GM20000 (cell line): ENCODE results near the gene TJP2.

Experiments used
- DNase-seq: peaks from one replicate; pipeline ENCODE4 v3.0.0; 2012; ENCODE audit warnings: low spot score
- CTCF ChIP-seq: IDR thresholded peaks from 2 replicates; pipeline ENCODE4 v1.5.1; 2012; ENCODE audit warnings: mild to moderate bottlenecking, control low read depth; ENCODE audit errors: extremely low read depth, missing control alignments

TJP2 gene

DNA sequence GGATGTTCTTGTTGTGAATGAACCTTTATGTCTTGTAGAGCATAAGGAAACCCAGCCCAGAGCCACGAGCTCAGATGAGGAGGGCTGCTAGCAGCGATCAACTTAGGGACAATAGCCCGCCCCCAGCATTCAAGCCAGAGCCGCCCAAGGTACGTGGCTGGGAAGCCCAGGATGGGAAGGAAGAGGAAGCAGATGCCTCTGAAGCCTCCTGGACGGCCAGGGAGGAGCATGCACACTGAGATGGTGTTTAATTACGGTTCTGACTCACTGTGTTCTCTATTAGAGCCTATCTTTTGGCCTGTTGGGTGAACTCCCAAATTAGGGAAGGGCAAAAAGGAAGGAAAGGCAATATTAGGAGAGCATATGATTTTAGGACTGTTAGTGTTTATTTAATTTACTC is 75.3 kb downstream of the TJP2 start:
- no peak for DNase-seq
- no peak for TF ChIP-seq CTCF

GRCh38 chr9:69250681-69251080 is 76.6 kb downstream of the TJP2 start:
- DNase-seq: no peak
- TF ChIP-seq CTCF: no peak

GRCh38 chr9:69252436-69252835 is 78.4 kb downstream of the TJP2 start:
- no peak for TF ChIP-seq CTCF
- DNase-seq: no peak

DNA sequence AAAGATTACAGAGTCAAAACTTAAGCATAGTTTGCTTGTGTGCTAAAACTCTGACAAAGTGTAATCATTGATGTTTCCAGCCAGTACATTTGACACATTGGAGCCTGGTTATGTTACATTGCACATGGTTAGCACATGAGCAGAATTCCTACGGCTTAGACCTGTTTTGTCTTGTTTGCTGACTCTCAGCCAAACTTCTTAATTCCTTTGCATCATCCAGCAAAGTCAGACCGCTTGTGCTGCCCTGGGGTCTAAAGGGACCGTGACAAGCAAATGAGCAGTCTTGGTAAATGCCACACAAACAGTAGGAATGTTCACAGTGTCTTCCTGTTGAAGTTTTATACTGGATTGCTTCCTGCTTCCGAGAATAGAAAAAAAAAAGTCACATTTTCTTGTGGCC is 79.0 kb downstream of the TJP2 start:
- TF ChIP-seq CTCF: no peak
- DNase-seq: no peak

- no peak for TF ChIP-seq CTCF
These were observed 80.1 kb downstream of the TJP2 start for GRCh38 chr9:69254223-69254622.

GRCh38 chr9:69255591-69255990 is 81.5 kb downstream of the TJP2 start:
- no peak for DNase-seq
- TF ChIP-seq CTCF: no peak

More at GRCh38 chr9:69254223-69254622, 80.1 kb downstream of the TJP2 start:
- DNase-seq: no peak

- DNase-seq: no peak
- no peak for TF ChIP-seq CTCF
These were observed 84.5 kb downstream of the TJP2 start for GRCh38 chr9:69258551-69258950.
